ENCODE data around the gene SLC22A25.
"Not testable (repeated sequence)": the region's sequence is repeated elsewhere in the genome, so short reads cannot be mapped to it uniquely, and the experiment has no call there.

SLC22A25 gene

DNA sequence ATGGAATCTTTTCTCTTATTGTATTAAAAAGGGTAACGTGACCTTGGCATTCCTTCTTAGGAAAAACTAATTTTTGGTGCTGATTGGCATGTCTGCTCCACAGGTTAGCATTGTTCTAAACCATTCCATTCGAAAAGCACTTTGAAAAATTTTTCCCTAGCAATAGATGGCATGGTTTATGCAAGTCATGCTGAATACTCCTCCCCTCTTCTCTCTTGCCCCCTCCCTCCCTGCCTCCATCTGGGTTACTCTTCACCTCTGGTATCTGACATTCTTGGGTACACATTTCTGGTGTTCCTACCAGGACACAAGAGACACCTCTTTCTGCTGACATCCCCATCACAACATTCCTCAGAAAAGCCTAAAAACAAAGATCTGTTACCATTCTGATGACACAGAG is 1.5 kb upstream of the SLC22A25 start:
- DNase-seq: no peak
- no peak for TF ChIP-seq GATA1 (IDR thresholded peaks at IDR 0.05; ENCODE audit: low read depth, low read length)
- TF ChIP-seq POLR2A (IDR thresholded peaks at IDR 0.05; ENCODE audit: low read length): no peak

DNA sequence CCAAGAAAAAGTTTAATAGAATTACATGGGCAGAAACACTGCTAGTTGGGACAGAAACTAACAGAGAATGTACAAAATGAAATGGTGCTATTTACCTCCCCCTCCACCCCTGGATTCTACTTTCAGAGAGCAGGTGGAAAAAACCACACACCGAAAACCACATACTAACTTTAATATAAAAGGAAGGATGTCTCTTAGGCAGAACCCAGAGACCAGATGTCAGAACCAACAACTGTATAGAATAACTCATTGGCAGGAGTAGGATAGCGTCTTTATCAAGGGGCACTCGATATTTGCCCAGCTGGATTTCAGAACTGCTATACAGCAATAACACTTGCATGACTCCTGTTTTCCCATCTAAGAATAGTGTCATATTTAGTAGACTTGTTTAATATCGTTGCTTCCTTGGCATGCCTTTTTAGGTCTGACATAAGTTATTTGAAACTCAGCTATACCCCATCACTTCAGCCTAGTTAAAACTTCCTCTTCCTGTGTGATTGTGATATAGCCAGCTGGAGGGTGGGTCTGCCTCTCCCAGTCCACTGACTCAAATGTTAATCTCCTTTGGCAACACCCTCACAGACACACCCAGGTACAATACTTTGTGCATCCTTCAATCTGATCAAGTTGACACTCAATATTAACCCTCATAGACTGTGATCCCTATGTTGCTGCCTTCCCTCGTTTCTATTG is 1.2 kb downstream of the SLC22A25 start:
- TF ChIP-seq GATA1 (IDR thresholded peaks at IDR 0.05; ENCODE audit: low read depth, low read length) (no peak), POLR2A (IDR thresholded peaks at IDR 0.05; ENCODE audit: low read length) (no peak)
- DNase-seq: no peak

DNA sequence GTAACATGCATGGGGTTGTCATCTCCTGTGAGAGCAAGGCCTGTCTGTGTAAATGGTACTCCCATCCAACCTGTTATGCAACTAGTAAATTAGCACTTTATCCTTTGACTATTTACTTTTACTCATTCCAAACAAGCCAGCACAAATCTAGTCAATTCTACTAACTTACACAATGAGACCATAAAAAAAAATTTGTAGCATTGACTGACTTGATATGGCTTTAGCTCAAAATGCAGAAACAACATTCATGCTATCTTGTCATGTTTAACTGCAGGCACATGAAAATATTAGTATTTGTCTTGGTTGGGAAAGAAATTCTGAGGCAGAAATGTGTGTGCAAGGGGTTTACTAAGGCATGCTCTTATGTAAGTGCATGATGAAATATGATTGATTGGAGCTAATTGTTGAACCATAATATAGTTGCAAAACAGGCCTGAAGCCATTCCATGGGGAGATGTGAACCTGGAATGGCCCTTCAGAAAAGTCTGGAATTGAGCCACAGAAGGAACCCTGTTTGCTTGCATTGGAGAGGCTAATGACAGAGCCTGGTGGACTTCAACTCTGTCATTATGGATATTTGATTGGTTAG is 2.5 kb downstream of the SLC22A25 start:
- DNase-seq: no peak
- TF ChIP-seq POLR2A (IDR thresholded peaks at IDR 0.05; ENCODE audit: low read length): no peak
- TF ChIP-seq GATA1 (IDR thresholded peaks at IDR 0.05; ENCODE audit: low read depth, low read length): no peak

DNA sequence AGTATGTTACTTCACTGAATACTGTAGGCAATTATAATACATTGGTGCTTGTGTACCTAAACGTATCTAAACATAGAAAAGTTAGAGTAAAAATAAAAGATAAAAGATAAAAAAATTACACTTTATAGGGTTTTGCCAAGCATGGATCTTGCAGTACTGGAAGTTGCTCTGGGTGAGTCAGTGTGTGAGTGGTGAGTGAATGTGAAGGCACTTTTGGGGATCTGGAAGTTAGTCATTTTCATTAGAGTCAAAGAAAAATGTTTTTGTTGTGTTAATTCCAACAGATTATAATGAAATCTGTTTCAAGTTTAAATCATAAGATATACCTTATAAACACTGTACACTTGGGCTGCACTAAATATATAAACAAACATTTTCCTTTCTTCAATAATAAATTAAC is 3.3 kb downstream of the SLC22A25 start:
- TF ChIP-seq POLR2A (IDR thresholded peaks at IDR 0.05; ENCODE audit: low read length): no peak
- no peak for TF ChIP-seq GATA1 (IDR thresholded peaks at IDR 0.05; ENCODE audit: low read depth, low read length)
- no peak for DNase-seq

DNA sequence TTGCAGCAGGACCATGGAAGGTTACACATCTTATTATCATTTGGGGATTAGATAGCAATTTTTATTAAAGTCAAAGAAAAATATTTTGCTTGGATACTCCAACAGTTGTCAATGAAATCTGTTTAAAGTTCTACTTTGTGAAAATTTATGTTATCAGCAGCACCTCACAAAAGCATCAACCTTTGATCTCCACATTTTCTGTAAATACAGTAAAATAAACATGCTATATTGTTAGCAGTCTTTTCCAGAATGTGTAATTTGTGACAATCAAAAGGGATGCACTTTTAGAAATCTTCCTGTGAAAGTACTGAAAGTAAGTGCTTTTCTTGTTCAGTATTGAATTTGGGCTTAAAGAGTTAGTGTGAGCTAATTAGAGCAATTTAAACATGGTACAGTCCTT is 4.1 kb downstream of the SLC22A25 start:
- TF ChIP-seq POLR2A (IDR thresholded peaks at IDR 0.05; ENCODE audit: low read length) (no peak), GATA1 (IDR thresholded peaks at IDR 0.05; ENCODE audit: low read depth, low read length) (no peak)

DNA sequence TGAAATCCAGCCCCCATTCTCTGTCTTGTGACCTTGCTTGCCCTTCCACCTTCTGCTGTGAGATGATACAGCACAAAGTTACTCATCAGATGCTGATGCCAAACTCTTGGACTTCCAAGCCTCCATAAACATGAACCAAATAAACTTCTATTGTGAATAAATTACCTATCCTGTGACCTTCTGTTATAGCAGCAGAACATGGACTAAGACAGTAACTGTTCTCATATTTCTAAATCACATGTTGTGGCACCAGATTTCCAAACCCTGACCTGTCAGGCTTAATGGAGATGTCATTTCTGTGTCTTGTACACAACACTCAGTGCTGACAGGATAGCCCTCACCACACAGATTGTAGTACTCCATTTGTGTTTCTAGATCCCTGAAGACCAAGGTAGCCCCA is 6.0 kb downstream of the SLC22A25 start:
- no peak for TF ChIP-seq POLR2A (IDR thresholded peaks at IDR 0.05; ENCODE audit: low read length)
- no peak for TF ChIP-seq GATA1 (IDR thresholded peaks at IDR 0.05; ENCODE audit: low read depth, low read length)
- no peak for DNase-seq

More for the DNA sequence above, 4.1 kb downstream of the SLC22A25 start:
- no peak for DNase-seq

DNA sequence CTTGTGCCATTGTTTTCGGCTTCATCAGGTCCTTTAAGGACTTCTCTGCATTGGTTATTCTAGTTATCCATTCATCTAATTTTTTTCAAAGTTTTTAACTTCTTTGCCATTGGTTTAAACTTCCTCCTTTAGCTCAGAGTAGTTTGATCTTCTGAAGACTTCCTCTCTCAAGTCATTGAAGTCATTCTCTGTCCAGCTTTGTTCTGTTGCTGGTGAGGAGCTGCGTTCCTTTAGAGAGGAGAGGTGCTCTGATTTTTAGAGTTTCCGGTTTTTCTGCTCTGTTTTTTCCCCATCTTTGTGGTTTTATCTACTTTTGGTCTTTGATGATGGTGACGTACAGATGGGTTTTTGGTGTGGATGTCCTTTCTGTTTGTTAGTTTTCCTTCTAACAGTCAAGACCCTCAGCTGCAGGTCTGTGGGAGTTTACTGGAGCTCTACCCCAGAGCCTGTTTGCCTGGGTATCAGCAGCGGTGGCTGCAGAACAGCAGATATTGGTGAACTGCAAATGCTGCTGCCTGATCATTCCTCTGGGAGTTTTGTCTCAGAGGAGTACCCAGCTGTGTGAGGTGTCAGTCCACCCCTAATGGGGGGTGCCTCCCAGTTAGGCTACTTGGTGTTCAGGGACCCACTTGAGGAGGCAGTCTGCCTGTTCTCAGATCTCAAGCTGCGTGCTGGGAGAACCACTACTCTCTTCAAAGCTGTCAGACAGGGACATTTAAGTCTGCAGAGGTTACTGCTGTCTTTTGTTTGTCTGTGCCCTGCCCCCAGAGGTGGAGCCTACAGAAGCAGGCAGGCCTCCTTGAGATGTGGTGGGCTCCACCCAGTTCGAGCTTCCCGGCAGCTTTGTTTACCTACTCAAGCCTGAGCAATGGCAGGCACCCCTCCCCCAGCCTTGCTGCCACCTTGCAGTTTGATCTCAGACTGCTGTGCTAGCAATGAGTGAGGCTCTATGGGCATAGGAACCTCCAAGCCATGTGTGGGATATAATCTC is 7.6 kb downstream of the SLC22A25 start:
- not testable (repeated sequence) for DNase-seq

DNA sequence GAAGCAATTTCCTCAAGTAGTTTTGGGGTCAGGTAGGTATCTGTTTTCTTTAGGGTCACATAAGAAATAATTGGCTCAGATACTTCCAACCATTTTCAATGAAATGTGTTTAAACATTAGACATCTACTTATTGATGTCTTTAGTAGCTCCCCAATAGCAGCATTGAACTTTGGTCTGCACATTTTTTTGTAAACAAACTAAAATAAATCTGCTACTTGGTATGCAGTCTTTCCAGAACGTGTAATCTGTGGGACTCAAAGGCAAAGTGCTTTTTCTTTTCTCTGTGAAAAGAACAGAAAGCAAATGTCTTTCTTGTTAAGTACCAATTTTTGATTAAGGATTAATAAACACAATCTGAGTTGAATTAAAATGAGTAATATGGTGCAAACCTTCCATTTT is 13.6 kb downstream of the SLC22A25 start:
- DNase-seq: no peak
- TF ChIP-seq GATA1 (IDR thresholded peaks at IDR 0.05; ENCODE audit: low read depth, low read length) (no peak), POLR2A (IDR thresholded peaks at IDR 0.05; ENCODE audit: low read length) (no peak)

DNA sequence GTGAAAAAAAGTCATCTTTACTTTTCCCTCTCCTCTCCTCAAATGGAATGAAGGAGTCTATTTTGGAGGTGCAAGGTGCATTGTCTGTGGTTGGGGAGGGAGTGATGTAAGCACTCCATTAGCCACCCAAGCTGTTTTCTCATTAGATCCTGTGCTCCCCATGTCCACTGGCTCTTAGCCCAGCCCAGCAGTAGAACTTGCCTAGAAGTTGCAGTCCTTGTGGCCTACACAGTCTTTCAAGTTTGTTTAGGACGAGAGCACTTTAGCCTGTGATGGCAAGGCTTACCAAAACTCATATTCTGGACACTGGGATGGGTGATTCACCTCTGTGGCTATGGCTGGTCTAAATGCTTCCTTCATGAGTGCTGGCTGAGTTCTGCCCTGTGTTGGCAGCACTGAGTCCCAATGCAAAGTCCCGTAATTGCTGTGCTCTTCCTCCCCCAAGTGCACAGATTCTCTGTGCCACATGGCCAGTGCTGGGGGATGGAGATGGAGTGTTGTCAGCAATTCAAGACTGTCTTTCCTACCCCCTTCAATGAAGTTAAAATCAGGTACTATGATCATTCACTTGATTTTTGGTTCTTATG is 15.8 kb downstream of the SLC22A25 start:
- DNase-seq: no peak
- TF ChIP-seq GATA1 (IDR thresholded peaks at IDR 0.05; ENCODE audit: low read depth, low read length): no peak
- TF ChIP-seq POLR2A (IDR thresholded peaks at IDR 0.05; ENCODE audit: low read length): no peak

DNA sequence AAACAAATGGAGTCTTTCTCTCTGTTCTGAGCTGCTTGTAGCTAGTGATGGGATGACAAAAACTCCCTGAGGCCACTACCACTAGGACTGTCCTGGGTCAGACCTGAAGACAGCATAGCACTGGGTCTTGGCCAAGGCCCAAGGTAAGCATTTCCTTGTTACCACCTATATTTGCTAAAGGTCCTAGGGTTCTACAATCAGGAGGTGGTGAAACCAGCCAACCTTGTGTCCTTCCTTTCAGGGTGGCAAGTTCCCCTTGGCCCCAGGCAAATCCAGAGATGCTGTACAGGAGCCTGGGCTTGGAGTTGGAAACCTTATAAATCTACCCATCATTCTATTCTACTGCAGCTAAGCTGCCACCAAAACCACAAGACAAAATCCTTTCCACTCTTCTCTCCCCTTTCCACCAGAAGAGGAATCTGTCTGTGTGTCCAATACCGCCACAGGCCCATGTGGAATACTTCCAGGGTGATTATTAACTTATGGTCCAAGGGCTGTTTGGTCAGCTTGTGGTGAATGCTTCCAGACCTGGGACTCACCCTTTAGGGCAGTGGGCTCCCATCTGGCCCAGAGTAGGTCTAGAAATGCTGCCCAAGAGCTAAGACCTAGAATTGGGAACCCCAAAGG is 16.8 kb downstream of the SLC22A25 start:
- TF ChIP-seq POLR2A (IDR thresholded peaks at IDR 0.05; ENCODE audit: low read length) (no peak), GATA1 (IDR thresholded peaks at IDR 0.05; ENCODE audit: low read depth, low read length) (no peak)
- DNase-seq: no peak

DNA sequence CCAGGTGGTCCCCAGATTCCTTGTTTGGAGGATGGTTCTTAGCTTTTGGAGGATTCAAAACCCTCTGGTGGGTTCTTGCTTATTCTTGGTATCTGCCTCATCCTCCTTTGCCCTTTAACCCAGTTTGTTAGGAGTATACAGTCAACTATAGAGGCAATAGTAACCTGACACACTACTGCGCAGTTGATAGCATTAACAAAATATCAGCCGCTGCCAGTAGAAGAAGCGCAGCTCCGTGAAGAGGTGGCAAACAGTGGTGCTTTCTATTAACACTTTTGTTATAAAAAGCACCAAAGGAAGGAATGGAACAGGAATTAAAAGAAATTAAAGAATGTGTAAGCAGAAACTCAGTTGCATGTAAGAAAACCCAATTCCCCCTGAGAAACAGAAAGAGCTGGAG is 29.3 kb downstream of the SLC22A25 start:
- TF ChIP-seq POLR2A (IDR thresholded peaks at IDR 0.05; ENCODE audit: low read length) (no peak), GATA1 (IDR thresholded peaks at IDR 0.05; ENCODE audit: low read depth, low read length) (no peak)
- no peak for DNase-seq

DNA sequence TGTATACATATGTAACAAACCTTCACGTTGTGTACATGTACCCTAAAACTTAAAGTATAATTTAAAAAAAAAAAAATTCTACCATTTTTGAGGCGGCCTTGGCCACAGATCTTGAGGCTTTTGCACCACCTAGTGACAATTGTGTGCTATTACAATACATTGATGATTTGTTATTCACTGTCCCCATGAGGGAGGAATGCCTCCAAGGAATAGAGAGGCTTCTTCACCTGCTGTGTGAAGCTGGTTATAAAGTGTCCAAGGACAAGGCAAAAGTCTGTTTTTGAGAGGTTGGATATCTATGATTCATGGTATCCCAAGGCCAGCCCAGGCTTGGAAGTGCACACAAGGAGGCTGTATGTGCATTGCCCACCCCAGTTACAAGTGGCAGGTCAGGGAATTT is 30.7 kb downstream of the SLC22A25 start:
- TF ChIP-seq POLR2A (IDR thresholded peaks at IDR 0.05; ENCODE audit: low read length) (no peak), GATA1 (IDR thresholded peaks at IDR 0.05; ENCODE audit: low read depth, low read length) (no peak)
- DNase-seq: peak; percentile 24 to 51

DNA sequence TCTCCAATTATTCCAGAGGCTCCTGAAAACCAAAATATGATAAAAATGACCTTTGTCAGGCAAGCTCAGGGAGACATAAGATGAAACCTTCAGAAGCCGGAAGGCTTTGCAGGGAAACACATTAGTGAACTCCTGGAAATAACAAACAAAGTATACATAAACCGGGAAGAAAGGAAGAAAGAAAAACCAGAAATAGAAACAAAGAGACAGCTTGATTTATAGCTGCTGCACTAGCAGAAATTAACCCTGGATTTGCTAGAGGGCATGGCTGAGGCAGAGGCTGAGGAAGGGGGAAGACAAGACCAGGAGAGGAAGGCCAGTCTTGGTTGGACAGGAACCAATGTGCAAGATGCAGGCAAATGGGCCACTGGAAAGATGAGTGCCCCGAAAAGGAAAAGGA is 33.3 kb downstream of the SLC22A25 start:
- TF ChIP-seq GATA1 (IDR thresholded peaks at IDR 0.05; ENCODE audit: low read depth, low read length) (no peak), POLR2A (IDR thresholded peaks at IDR 0.05; ENCODE audit: low read length) (no peak)
- DNase-seq: no peak
